Keratinocyte (primary cell): ENCODE results near the gene GRK7.

ENCODE experiments used
- EZH2 ChIP-seq: IDR thresholded peaks from one replicate; pipeline ENCODE4 v1.6.1; 2012; ENCODE audit warnings: inconsistent platforms, mild to moderate bottlenecking, low read length, moderate library complexity
- TF ChIP-seq, protein P1 (sequence below), 3 experiments: IDR thresholded peaks in 1 of 3; conservative IDR thresholded peaks in 1 of 3; optimal IDR thresholded peaks in 1 of 3; 2 replicates in 2 of 3; 3 replicates in 1 of 3; pipeline versions ENCODE3 to v1.5.1; 2011; ENCODE audit warnings: low read length in 3 of 3, mild to moderate bottlenecking in 3 of 3, moderate library complexity in 2 of 3, control low read depth in 1 of 3, inconsistent platforms in 1 of 3; ENCODE audit not compliant: insufficient read depth in 2 of 3; ENCODE audit errors: extremely low read depth in 1 of 3

DNA sequence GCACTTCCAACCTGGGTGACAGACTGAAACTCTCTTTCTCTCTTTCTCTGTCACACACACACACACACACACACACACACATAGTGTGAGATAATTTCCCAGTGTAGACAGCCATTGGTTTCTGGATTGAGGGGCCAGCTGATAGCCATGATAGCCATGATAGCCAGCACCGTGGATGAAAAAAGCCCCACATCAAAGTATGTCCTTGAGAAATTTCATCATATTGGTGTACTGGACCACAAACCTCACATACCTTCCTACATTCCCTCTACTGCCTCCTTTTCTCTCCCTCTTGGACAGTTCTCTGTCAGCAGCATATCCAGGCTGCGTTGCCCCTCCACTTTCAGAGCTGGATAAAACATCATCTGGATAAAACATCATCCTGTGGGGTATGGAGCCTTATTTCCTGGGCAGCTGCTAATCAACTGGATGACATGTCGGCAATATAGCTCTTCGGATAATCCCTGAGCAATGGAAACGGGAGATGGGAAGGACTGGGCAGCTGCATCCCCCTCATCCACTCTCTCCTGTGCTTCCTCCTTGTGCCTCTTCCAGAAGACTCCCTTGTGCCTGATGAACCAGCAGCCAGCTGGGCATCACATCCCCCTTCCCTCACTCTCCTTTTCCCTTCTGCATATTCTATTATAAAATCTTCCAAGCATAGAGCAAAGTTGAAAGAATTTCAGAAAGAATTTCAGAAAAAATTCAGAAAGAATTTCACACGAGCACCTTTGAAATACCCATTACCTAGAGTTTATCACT lies 39.3 kb downstream of the GRK7 start:
- TF ChIP-seq, protein P1, sequence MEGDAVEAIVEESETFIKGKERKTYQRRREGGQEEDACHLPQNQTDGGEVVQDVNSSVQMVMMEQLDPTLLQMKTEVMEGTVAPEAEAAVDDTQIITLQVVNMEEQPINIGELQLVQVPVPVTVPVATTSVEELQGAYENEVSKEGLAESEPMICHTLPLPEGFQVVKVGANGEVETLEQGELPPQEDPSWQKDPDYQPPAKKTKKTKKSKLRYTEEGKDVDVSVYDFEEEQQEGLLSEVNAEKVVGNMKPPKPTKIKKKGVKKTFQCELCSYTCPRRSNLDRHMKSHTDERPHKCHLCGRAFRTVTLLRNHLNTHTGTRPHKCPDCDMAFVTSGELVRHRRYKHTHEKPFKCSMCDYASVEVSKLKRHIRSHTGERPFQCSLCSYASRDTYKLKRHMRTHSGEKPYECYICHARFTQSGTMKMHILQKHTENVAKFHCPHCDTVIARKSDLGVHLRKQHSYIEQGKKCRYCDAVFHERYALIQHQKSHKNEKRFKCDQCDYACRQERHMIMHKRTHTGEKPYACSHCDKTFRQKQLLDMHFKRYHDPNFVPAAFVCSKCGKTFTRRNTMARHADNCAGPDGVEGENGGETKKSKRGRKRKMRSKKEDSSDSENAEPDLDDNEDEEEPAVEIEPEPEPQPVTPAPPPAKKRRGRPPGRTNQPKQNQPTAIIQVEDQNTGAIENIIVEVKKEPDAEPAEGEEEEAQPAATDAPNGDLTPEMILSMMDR (optimal IDR thresholded peaks at IDR 0.05 in 1 of 3, IDR thresholded peaks at IDR 0.05 in 1 of 3, conservative IDR thresholded peaks at IDR 0.05 in 1 of 3; ENCODE audit: extremely low read depth in 1 of 3, insufficient read depth in 2 of 3, low read length in 3 of 3) = no peak
- no peak for TF ChIP-seq EZH2
